Measurements from ENCODE around the gene RNF208.

The RNF208 gene

DNA sequence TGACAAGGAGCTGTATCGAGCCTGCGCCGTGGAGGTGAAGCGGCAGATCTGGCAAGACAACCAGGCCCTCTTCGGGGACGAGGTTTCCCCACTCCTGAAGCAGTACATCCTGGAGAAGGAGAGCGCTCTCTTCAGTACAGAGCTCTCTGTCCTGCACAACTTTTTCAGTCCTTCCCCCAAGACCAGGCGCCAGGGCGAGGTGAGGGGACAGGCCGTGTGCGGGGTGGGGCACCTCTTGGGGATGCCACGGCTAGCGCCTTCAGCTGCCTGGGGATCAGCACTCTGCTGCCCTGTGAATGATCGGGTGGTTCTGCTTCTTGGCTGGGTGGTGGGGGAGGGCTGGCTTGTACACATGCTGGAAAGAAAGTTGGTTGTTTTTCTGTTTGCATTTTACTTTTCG, 34.8 kb upstream of the RNF208 start:
- Mint-ChIP-seq H3K4me1 (peaks cover 11% of the 10 kb centered on the region), H3K27ac (peak overlapping the region; percentile 10), H3K4me3 (peak overlapping the region; percentile 87), H3K36me3 (peaks cover 64% of the 10 kb centered on the region), H3K9me3 (no peaks in the 10 kb centered on the region)
- ATAC-seq (no peak), DNase-seq (ENCODE audit: low spot score in 2 of 2) (no peak)

- Mint-ChIP-seq H3K9me3 (no peaks in the 10 kb centered on the region), H3K4me1 (peaks cover 7% of the 10 kb centered on the region), H3K27ac (peak overlapping the region; percentile 10), H3K36me3 (peaks cover 59% of the 10 kb centered on the region), H3K4me3 (peak overlapping the region; percentile 87)
- DNase-seq (ENCODE audit: low spot score in 2 of 2): no peak
- ATAC-seq: no peak
These were observed 34.3 kb upstream of the RNF208 start for GRCh38 chr9:137256362-137256761.

- Mint-ChIP-seq H3K27ac (no peak overlapping the region), H3K9me3 (no peaks in the 10 kb centered on the region), H3K36me3 (peaks cover 51% of the 10 kb centered on the region), H3K4me3 (peak overlapping the region; percentile 87), H3K4me1 (peaks cover 7% of the 10 kb centered on the region)
- no peak for ATAC-seq
- no peak for DNase-seq (ENCODE audit: low spot score in 2 of 2)
These were observed 33.5 kb upstream of the RNF208 start for GRCh38 chr9:137255448-137256114.

GRCh38 chr9:137254624-137255447, 32.8 kb upstream of the RNF208 start, which contains the start of gene NELFB:
NELFB (plus strand) TSS chr9:137255327.
- Mint-ChIP-seq H3K27ac (peak within 1 kb of the TSS; percentile 91), H3K4me3 (peak within 1 kb of the TSS; percentile 87), H3K4me1 (peaks cover 7% of the 10 kb centered on the region), H3K36me3 (peaks cover 44% of the 10 kb centered on the region), H3K9me3 (no peaks in the 10 kb centered on the region)
- ATAC-seq (peak; percentile 89), DNase-seq (ENCODE audit: low spot score in 2 of 2) (peak; percentile 99 to 100)

- Mint-ChIP-seq H3K4me3 (peak overlapping the region; percentile 87), H3K27ac (peak overlapping the region; percentile 91), H3K4me1 (peaks cover 7% of the 10 kb centered on the region), H3K36me3 (peaks cover 35% of the 10 kb centered on the region), H3K9me3 (no peaks in the 10 kb centered on the region)
- DNase-seq (ENCODE audit: low spot score in 2 of 2): no peak
- no peak for ATAC-seq
These were observed 31.9 kb upstream of the RNF208 start for GRCh38 chr9:137253717-137254623.

GRCh38 chr9:137252555-137253506, 30.8 kb upstream of the RNF208 start:
- ATAC-seq: no peak
- no peak overlapping the region for H3K27ac Mint-ChIP-seq
- H3K4me3 Mint-ChIP-seq: no peak overlapping the region
- DNase-seq (ENCODE audit: low spot score in 2 of 2): no peak
- H3K4me1 Mint-ChIP-seq: peaks cover 7% of the 10 kb centered on the region
- peaks cover 24% of the 10 kb centered on the region for H3K36me3 Mint-ChIP-seq
- no peaks in the 10 kb centered on the region for H3K9me3 Mint-ChIP-seq

- ATAC-seq (no peak), DNase-seq (ENCODE audit: low spot score in 2 of 2) (no peak)
- Mint-ChIP-seq H3K4me1 (peaks cover 7% of the 10 kb centered on the region), H3K4me3 (no peak overlapping the region), H3K36me3 (peaks cover 12% of the 10 kb centered on the region), H3K27ac (no peak overlapping the region), H3K9me3 (no peaks in the 10 kb centered on the region)
These were observed 29.6 kb upstream of the RNF208 start for GRCh38 chr9:137251490-137252268.

- no peaks in the 10 kb centered on the region for H3K9me3 Mint-ChIP-seq
- peaks cover 6% of the 10 kb centered on the region for H3K36me3 Mint-ChIP-seq
- peak within 1 kb of the TSS; percentile 43 for H3K27ac Mint-ChIP-seq
- no peak within 1 kb of the TSS for H3K4me3 Mint-ChIP-seq
- ATAC-seq (no peak), DNase-seq (ENCODE audit: low spot score in 2 of 2) (no peak)
- H3K4me1 Mint-ChIP-seq: peaks cover 7% of the 10 kb centered on the region
These were observed 29.1 kb upstream of the RNF208 start, which contains the start of gene STPG3 for GRCh38 chr9:137251194-137251461. STPG3 (plus strand) TSS chr9:137251286; CDS start chr9:137251287, 1 bp downstream.

GRCh38 chr9:137250329-137251193, 28.5 kb upstream of the RNF208 start:
- H3K9me3 Mint-ChIP-seq: no peaks in the 10 kb centered on the region
- no peak for ATAC-seq
- H3K36me3 Mint-ChIP-seq: peaks cover 6% of the 10 kb centered on the region
- no peak overlapping the region for H3K4me3 Mint-ChIP-seq
- H3K4me1 Mint-ChIP-seq: peaks cover 7% of the 10 kb centered on the region
- H3K27ac Mint-ChIP-seq: no peak overlapping the region
- no peak for DNase-seq (ENCODE audit: low spot score in 2 of 2)

GRCh38 chr9:137247916-137248175, 25.8 kb upstream of the RNF208 start:
- no peaks in the 10 kb centered on the region for H3K9me3 Mint-ChIP-seq
- DNase-seq (ENCODE audit: low spot score in 2 of 2) (no peak), ATAC-seq (no peak)
- H3K4me1 Mint-ChIP-seq: peaks cover 18% of the 10 kb centered on the region
- H3K4me3 Mint-ChIP-seq: no peak overlapping the region
- H3K36me3 Mint-ChIP-seq: peaks cover 20% of the 10 kb centered on the region
- H3K27ac Mint-ChIP-seq: no peak overlapping the region

DNA sequence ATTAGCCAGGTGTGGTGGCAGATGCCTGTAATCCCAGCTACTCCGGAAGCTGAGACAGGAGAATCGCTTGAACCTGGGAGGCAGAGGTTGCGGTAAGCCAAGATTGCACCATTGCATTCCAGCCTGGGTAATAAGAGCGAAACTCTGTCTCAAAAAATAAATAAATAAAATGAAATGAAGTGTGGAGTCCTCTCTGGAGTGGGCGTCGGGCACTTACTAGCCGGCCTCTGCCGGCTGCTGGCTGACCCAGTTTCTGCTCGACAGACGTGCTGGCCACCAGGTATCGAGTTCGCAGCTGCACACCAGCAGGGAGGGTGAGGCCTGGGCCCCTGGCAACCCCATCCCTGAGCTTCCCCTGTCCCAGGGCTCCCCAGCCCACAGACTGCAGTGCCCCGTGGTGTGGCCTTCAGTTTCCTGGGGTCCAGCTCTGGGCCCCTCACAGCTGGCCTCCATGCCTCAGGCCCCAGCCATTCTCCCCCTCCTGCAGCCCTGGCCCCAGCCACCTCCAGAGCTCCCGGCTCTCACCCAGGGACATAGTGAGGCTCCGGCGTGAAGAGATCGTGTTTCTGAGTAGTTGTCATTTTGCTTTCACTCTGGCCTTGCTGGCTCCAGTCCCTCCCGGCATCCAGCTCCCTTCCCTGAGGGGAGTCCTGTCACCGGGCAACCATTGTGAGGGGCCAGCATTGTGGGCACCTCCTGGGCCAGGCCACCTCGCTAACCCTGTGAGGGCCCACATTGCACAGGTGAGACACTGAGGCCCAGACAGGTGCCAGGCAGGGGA, 25.3 kb upstream of the RNF208 start:
- DNase-seq (ENCODE audit: low spot score in 2 of 2) (peak in 1 of 2 donors; percentile 2), ATAC-seq (no peak)
- Mint-ChIP-seq H3K36me3 (peaks cover 25% of the 10 kb centered on the region), H3K4me3 (no peak overlapping the region), H3K9me3 (no peaks in the 10 kb centered on the region), H3K4me1 (peaks cover 23% of the 10 kb centered on the region), H3K27ac (no peak overlapping the region)

DNA sequence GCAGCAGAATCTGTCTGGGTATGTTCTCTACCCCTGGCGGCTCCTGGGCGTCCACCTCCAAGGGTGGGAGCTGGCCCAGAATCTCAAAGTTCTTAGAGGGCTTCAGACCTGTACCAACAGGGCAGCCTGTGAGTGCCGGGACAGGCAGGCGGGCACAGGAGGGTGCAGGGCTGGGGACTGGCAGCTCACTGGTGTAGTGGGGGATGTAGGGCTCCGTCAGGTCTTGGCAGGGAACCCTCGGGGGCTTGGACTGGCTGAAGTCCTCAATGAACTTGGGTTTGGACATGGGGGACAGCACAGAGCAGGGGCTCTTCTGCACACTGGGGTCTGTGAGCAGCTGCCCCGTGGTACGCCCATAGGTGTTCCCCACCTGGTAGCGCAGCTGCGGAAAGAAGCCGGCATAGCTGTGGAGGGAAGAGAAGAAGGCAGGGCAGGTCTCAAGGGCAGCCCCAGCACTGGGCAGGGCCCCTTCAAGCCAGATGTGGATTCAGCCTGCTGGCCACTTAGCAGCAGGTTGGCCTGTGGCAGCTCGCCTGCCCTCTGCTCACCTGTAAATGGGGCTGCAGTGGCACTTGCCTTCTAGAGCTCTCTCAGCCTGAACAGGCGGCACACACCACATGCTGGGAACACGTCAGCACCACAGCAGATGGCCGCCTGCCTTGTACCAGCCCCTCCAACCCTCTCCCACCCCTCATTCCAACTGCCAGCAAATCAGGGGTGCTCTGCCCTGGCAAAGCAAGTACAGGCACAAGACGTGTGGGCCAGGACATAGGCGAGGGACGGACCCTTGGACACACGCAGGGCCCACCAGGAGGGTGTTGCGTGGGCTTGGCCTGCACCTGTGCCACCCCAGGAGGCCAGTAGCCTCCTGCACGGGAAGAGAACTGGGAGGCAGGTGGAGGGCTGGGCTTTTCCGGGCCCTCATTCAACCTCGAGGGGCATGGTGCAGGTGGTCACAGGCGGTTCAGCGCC, 23.7 kb upstream of the RNF208 start:
- peaks cover 41% of the 10 kb centered on the region for H3K36me3 Mint-ChIP-seq
- H3K4me3 Mint-ChIP-seq: no peak overlapping the region
- H3K4me1 Mint-ChIP-seq: peaks cover 33% of the 10 kb centered on the region
- no peaks in the 10 kb centered on the region for H3K9me3 Mint-ChIP-seq
- ATAC-seq: no peak
- no peak overlapping the region for H3K27ac Mint-ChIP-seq
- DNase-seq (ENCODE audit: low spot score in 2 of 2): peak in 1 of 2 donors; percentile 5

All from stimulated activated effector memory CD8-positive, alpha-beta T cell treated with anti-CD3 and anti-CD28 coated beads, Interleukin-12 subunit alpha, Interleukin-12 subunit beta, amount 100 ng/mL, for 72 hours (primary cell).